Stimulated activated CD4-positive, alpha-beta T cell treated with anti-CD3 and anti-CD28 coated beads, Interleukin-1b, Interleukin-23, amount 100 ng/mL, for 4 hours (primary cell): Measurements from ENCODE around the gene GALNT6.
"Not testable (repeated sequence)": the region's sequence is repeated elsewhere in the genome, so short reads cannot be mapped to it uniquely, and the experiment has no call there.

Source experiments
- DNase-seq, 2 donors: peaks; one replicate each; pipeline ENCODE4 v3.0.0-alpha.2; 2020; ENCODE audit warnings: low read depth in 2 of 2

The GALNT6 gene

DNA sequence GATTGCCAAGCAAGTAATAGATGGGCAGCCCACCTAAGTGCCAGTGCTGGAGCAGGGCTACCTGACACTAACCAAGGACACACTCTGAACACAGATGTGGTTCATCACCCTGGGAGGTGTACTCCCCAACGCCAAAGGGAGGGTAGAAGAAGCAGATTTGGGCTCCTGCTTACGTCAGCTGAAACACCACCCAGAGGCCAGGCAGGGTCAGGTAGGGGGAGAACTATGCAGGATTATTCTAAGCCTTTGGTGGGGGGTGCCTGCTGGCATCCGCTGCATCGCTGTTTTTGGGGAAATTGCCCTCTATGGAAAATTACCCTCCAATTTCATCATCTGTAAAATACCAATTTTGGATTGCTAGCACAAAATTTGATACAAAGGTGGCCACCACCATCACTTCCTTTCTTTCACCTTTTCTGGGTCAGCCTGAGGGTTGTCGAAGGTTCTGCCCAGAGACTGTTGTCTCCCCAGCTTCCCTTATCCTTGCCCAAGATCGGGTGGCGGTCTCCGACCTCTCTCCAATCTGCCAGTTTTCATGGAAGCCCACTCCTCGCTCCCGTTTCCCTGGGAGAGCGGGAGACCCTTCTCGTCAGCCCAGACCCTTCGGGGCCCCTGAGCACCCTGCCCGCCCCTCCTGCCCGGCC lies 67.8 kb downstream of the GALNT6 start:
- DNase-seq, result peak in 1 of 2 donors; percentile 19

DNA sequence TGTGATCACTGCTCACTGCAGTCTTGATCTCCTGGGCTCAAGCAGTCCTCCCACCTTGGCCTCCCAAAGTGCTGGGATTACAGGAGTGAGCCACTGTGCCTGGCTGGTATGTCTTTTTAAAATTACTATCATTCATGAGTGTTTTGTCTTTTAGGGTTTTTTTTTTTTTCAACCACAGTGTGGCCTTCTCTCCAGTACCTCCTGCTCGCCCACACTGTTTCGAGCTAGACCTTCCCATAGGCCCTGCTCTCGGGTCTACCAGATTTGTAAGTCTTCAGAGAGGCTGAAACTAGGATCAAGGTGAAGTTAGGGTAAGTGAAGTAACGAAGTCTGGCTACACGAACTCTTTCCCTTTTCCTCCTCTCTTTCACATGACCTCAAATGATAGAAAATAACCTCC lies 68.8 kb downstream of the GALNT6 start:
- peak in 1 of 2 donors; percentile 21 for DNase-seq

GRCh38 chr12:51321882-51322281 lies 69.3 kb downstream of the GALNT6 start:
- no peak for DNase-seq

- no peak for DNase-seq
Measured at GRCh38 chr12:51320695-51321320, 70.4 kb downstream of the GALNT6 start.

GRCh38 chr12:51320311-51320694 lies 70.9 kb downstream of the GALNT6 start:
- DNase-seq, result no peak

DNA sequence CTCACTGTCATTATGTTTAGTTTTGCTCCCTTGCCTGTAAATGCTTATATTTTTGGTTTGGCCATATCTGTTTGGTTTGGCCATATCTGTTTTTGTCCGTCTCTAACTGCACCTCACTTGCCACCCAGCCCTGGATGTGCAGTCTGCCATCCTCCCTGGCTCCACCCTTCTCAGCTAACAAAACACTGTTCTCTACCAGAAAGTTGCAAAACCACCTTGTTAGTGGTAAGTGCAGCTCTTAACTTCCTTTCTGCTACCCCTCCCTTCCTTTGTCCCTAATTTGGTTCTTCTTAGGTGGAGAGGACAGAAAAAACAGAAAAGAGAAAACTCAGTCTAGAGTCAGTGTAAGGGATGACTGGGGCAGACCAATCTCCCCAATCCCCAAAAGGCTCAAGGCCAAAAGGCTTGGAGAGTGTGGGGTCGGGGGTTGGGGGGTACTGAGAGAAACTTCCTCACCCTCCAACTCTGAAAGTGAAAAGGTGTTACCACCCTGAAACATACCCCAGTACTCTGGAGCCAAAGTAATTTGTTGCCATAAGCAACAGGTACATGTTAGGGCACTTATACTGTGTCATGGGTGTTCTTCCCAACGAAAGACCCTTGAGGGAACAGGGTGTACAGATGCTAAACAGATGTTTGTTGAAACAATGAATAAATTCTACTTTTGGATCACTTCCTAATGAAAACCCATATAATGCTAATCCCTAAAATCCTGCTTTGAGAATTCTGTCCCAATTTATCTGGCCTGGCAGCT lies 72.2 kb downstream of the GALNT6 start:
- no peak for DNase-seq

GRCh38 chr12:51318057-51318806 lies 73.0 kb downstream of the GALNT6 start:
- DNase-seq, result not testable (repeated sequence)

GRCh38 chr12:51311389-51311788 lies 79.8 kb downstream of the GALNT6 start:
- no peak for DNase-seq

- DNase-seq, result no peak
Measured at GRCh38 chr12:51307655-51308593, 83.3 kb downstream of the GALNT6 start.

DNA sequence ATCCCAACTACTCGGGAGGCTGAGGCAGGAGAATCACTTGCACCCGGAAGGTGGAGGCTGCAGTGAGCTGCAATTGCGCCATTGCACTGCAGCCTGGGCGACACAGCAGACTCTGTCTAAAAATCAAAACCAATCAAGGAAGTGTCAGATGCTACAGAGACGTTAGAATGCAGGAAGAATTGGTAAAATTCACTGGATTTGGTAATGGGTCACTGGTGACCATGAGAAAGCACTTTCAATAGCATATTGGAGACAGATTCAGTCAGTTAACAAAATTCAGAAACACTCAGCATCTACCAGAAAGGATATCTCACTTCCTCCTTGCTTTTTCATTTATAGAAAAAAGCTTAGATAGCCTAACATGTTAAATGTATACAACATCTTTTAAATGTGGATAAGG lies 84.7 kb downstream of the GALNT6 start:
- no peak for DNase-seq
